Gastroesophageal sphincter (tissue), 3 donors: ENCODE measurements around the gene DCK.

Experiments used
- EP300 ChIP-seq: sonication (generic); formaldehyde crosslinking; IDR thresholded peaks from one replicate; pipeline ENCODE4 v1.6.1; 2017; ENCODE audit warnings: antibody characterized with exemption, mild to moderate bottlenecking
- POLR2A ChIP-seq, 2 donors: fragments of 450-650 bp; IDR thresholded peaks; one replicate each; pipeline ENCODE4 v1.6.1; 2017; ENCODE audit warnings: antibody characterized with exemption in 2 of 2, mild to moderate bottlenecking in 2 of 2, moderate library complexity in 1 of 2
- POLR2AphosphoS5 ChIP-seq: sonication (generic); formaldehyde crosslinking; IDR thresholded peaks from one replicate; pipeline ENCODE4 v1.6.1; 2017; ENCODE audit warnings: antibody characterized with exemption
- TF ChIP-seq, protein P1 (sequence below), 4 experiments: fragments of 200-600 bp in 2 of 4; fragments of 450-650 bp in 2 of 4; sonication (generic) in 1 of 4; IDR thresholded peaks; one replicate each; pipeline ENCODE4 v1.5.1; 2017 to 2019; ENCODE audit warnings: antibody characterized with exemption in 4 of 4, mild to moderate bottlenecking in 2 of 4, moderate library complexity in 2 of 4

DNA sequence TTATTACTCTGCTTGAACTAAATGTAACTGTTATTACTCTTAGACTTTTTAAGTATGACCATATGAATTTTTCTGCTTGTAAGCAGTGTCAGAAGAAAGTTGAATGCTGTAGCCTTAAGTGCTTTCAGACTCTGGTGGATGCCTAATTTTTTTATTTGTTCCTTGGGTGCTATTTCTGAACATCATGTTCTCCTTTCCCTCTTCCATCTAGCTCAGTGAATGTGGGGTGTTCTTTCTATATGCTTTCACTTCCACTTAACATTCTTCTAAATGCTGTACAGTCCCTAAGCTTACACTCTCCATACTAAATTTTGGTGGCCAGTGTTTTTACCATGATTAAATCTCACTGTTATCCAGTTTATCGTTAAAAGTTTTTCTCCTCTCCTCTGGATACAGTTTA lies 3.6 kb downstream of the DCK start:
- TF ChIP-seq POLR2A (IDR thresholded peaks at IDR 0.05), result no peak
- TF ChIP-seq, protein P1, sequence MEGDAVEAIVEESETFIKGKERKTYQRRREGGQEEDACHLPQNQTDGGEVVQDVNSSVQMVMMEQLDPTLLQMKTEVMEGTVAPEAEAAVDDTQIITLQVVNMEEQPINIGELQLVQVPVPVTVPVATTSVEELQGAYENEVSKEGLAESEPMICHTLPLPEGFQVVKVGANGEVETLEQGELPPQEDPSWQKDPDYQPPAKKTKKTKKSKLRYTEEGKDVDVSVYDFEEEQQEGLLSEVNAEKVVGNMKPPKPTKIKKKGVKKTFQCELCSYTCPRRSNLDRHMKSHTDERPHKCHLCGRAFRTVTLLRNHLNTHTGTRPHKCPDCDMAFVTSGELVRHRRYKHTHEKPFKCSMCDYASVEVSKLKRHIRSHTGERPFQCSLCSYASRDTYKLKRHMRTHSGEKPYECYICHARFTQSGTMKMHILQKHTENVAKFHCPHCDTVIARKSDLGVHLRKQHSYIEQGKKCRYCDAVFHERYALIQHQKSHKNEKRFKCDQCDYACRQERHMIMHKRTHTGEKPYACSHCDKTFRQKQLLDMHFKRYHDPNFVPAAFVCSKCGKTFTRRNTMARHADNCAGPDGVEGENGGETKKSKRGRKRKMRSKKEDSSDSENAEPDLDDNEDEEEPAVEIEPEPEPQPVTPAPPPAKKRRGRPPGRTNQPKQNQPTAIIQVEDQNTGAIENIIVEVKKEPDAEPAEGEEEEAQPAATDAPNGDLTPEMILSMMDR (IDR thresholded peaks at IDR 0.05), result no peak
- peak; percentile 62 for TF ChIP-seq POLR2AphosphoS5
- no peak for TF ChIP-seq EP300
